B cell (primary cell): ENCODE results near the gene TEC. TPM values are rescaled to one million over a fixed set of nuclear protein-coding genes. Genes with fewer than 3 reads are reported as not detected.

Experiments used
- ATAC-seq: fragments of 200-7000 bp; cut with Tn5 transposase; one replicate; pipeline ENCODE4 v1.10.0; 2021; ENCODE audit warnings: low read depth, mild to moderate bottlenecking, moderate number of reproducible peaks, moderate library complexity
- CTCF ChIA-PET: fragments of 350-600 bp; sonication (Branson Sonifier 250); formaldehyde crosslinking; loops from one replicate; lab custom pipeline; 2021; ENCODE audit warnings: antibody characterized with exemption, inconsistent platforms; lab: Charles Lee
- POLR2A ChIA-PET: fragments of 350-600 bp; sonication (Branson Sonifier 250); formaldehyde crosslinking; loops from one replicate; lab custom pipeline; 2021; ENCODE audit warnings: antibody characterized with exemption; lab: Charles Lee
- DNase-seq: peaks from one replicate; pipeline ENCODE4 v3.0.0; 2013
- H2AFZ ChIP-seq: 2 replicates; pipeline ENCODE4 v1.6.1; 2012; ENCODE audit warnings: mild to moderate bottlenecking, low read depth, low read length; ENCODE audit not compliant: insufficient read depth, poor library complexity, severe bottlenecking
- H3K27ac ChIP-seq, 2 donors: 1 replicate in 1 of 2; 2 replicates in 1 of 2; pipeline ENCODE4 v1.5.1; 2012 to 2013; ENCODE audit warnings: low read length in 2 of 2, mild to moderate bottlenecking in 2 of 2, moderate library complexity in 1 of 2
- H3K27me3 ChIP-seq, 4 experiments: fragments of 200-600 bp in 1 of 4; sonication (generic) in 1 of 4; replicated peaks in 1 of 4; 1 replicate in 2 of 4; 2 replicates in 2 of 4; pipeline versions ENCODE4 v1.6.1 to v1.7.0; 2013 to 2016; ENCODE audit warnings: low read length in 3 of 4, mild to moderate bottlenecking in 2 of 4, mixed read lengths in 1 of 4, moderate library complexity in 1 of 4; ENCODE audit not compliant: insufficient read depth in 4 of 4, control insufficient read depth in 3 of 4; ENCODE audit errors: control extremely low read depth in 1 of 4
- H3K36me3 ChIP-seq, 2 experiments: replicated peaks in 1 of 2; 1 replicate in 1 of 2; 2 replicates in 1 of 2; pipeline versions ENCODE4 v1.6.1 to v1.7.1; 2013; ENCODE audit warnings: low read length in 1 of 2; ENCODE audit not compliant: insufficient read depth in 2 of 2, control insufficient read depth in 1 of 2; ENCODE audit errors: control extremely low read depth in 1 of 2, extremely low read depth in 1 of 2
- H3K4me1 ChIP-seq, 2 donors: fragments of 200-600 bp in 1 of 2; sonication (generic) in 1 of 2; 1 replicate in 1 of 2; 2 replicates in 1 of 2; pipeline versions ENCODE4 v1.5.1 to v1.6.1; 2013 to 2017; ENCODE audit warnings: low read length in 2 of 2; ENCODE audit not compliant: control insufficient read depth in 2 of 2, insufficient read depth in 2 of 2
- H3K4me2 ChIP-seq: replicated peaks from 2 replicates; pipeline ENCODE3; 2012; ENCODE audit warnings: mild to moderate bottlenecking, low read depth, low read length; ENCODE audit not compliant: poor library complexity, severe bottlenecking
- H3K4me3 ChIP-seq, 5 experiments: fragments of 200-600 bp in 1 of 5; sonication (generic) in 1 of 5; 1 replicate in 3 of 5; 2 replicates in 2 of 5; pipeline versions ENCODE4 v1.5.1 to v1.7.0; 2011 to 2016; ENCODE audit warnings: low read length in 4 of 5, mild to moderate bottlenecking in 4 of 5, low read depth in 2 of 5, control low read depth in 1 of 5, moderate library complexity in 1 of 5; ENCODE audit not compliant: insufficient read depth in 1 of 5; ENCODE audit errors: control extremely low read depth in 1 of 5, extremely low read depth in 1 of 5
- H3K79me2 ChIP-seq: fragments of 200-600 bp; sonication (generic); one replicate; pipeline ENCODE4 v1.6.0; 2016; ENCODE audit warnings: low read length; ENCODE audit not compliant: control insufficient read depth, insufficient read depth
- H3K9ac ChIP-seq: fragments of 200-600 bp; sonication (generic); 2 replicates; pipeline ENCODE4 v1.6.1; 2017; ENCODE audit warnings: mild to moderate bottlenecking, low read length, moderate library complexity
- H3K9me3 ChIP-seq, 3 donors: one replicate each; pipeline versions ENCODE4 v1.6.1 to v1.7.1; 2013; ENCODE audit warnings: low read length in 2 of 3; ENCODE audit not compliant: control insufficient read depth in 2 of 3, insufficient read depth in 1 of 3; ENCODE audit errors: control extremely low read depth in 1 of 3
- H4K20me1 ChIP-seq: 2 replicates; pipeline ENCODE4 v1.6.0; 2012; ENCODE audit warnings: mild to moderate bottlenecking, low read length; ENCODE audit not compliant: insufficient read depth, control insufficient read depth, poor library complexity, severe bottlenecking
- H3K27ac Mint-ChIP-seq: one replicate; pipeline ENCODE4 v1.8.0; 2021; ENCODE audit warnings: mixed read lengths
- H3K27me3 Mint-ChIP-seq: one replicate; pipeline ENCODE4 v1.8.0; 2021; ENCODE audit warnings: mixed read lengths
- H3K4me1 Mint-ChIP-seq: one replicate; pipeline ENCODE4 v1.8.0; 2021; ENCODE audit warnings: mixed read lengths
- H3K4me3 Mint-ChIP-seq: one replicate; pipeline ENCODE4 v1.8.0; 2021; ENCODE audit warnings: mixed read lengths
- H3K9me3 Mint-ChIP-seq: one replicate; pipeline ENCODE4 v1.8.0; 2022; ENCODE audit warnings: mixed read lengths; ENCODE audit not compliant: insufficient read depth
- CTCF ChIP-seq: fragments of 200-600 bp; IDR thresholded peaks from one replicate; pipeline ENCODE4 v1.8.0; 2022; ENCODE audit warnings: antibody characterized with exemption, mild to moderate bottlenecking
- EZH2 ChIP-seq: IDR thresholded peaks from 2 replicates; pipeline ENCODE4 v1.6.1; 2012; ENCODE audit warnings: borderline replicate concordance, low read depth, mild to moderate bottlenecking, moderate library complexity, low read length; ENCODE audit not compliant: insufficient read depth, poor library complexity, severe bottlenecking
- WGBS: methylation state at CpG from one replicate; pipeline ENCODE4 v1.1.5; 2013; ENCODE audit warnings: missing lambda C conversion rate; ENCODE audit not compliant: insufficient coverage; 5-methylcytosine and 5-hydroxymethylcytosine counted together
- intact Hi-C: fragments of 100-400 bp; cut with micrococcal nuclease; formaldehyde crosslinking; loops from one replicate; pipeline ENCODE4 v1.10.0; 2022
- polyA plus RNA-seq: library from polyadenylated mRNA; depleted of rRNA; stranded (reverse); fragments of >200 nt; gene quantifications from 2 replicates; pipeline ENCODE4 v1.2.3, GENCODE V29; 2012
- total RNA-seq, 2 donors: library from RNA; stranded (reverse); fragments of 120-200 nt in 1 of 2; gene quantifications; 1 replicate in 1 of 2; 2 replicates in 1 of 2; pipeline versions ENCODE4 v1.2.3 to v1.2.4, GENCODE V29; 2013 to 2022

Gene TEC
- total and polyA plus RNA-seq, 2 donors (not counting 1 experiment from before 2014, with no cell fraction given), result 2.0 to 8.3 TPM

GRCh38 chr4:48262926-48263325 lies 6.7 kb downstream of the TEC start:
- no peak overlapping the region for H3K27ac Mint-ChIP-seq
- H3K4me1 Mint-ChIP-seq, result peaks cover 30% of the 10 kb centered on the region
- H3K79me2 ChIP-seq, result peaks cover 86% of the 10 kb centered on the region
- intact Hi-C loops, result no loop called here
- TF ChIP-seq CTCF, result no peak
- no peak for TF ChIP-seq EZH2
- H3K27me3 ChIP-seq, result no peaks in the 10 kb centered on the region
- H3K9ac ChIP-seq, result no peak overlapping the region
- no peak overlapping the region for H2AFZ ChIP-seq
- ATAC-seq (no peak), DNase-seq (no peak)
- CTCF ChIA-PET, result no interaction called here
- peaks cover 5 to 11% of the 10 kb centered on the region in 2 donors for H3K4me1 ChIP-seq
- peaks cover 5% of the 10 kb centered on the region for H4K20me1 ChIP-seq
- 53% methylated on average over 3 of the region's 3 CpGs for WGBS
- H3K27ac ChIP-seq, result no peak overlapping the region
- no peaks in the 10 kb centered on the region for H3K27me3 Mint-ChIP-seq
- H3K4me3 Mint-ChIP-seq, result no peak overlapping the region
- no peaks in the 10 kb centered on the region for H3K9me3 ChIP-seq
- POLR2A ChIA-PET, result no interaction called here
- no peaks in the 10 kb centered on the region for H3K36me3 ChIP-seq
- no peak overlapping the region for H3K4me2 ChIP-seq
- H3K9me3 Mint-ChIP-seq, result no peaks in the 10 kb centered on the region
- H3K4me3 ChIP-seq, result no peak overlapping the region

GRCh38 chr4:48262484-48262883 lies 7.2 kb downstream of the TEC start:
- peaks cover 81% of the 10 kb centered on the region for H3K79me2 ChIP-seq

More at GRCh38 chr4:48262484-48262883, 7.2 kb downstream of the TEC start:
- ChIA-PET POLR2A (no interaction called here), CTCF (no interaction called here)
- Histone ChIP-seq H3K9ac (no peak overlapping the region), H3K4me3 (no peak overlapping the region), H3K27ac (no peak overlapping the region), H3K4me1 (peaks cover 5 to 11% of the 10 kb centered on the region in 2 donors), H3K9me3 (no peaks in the 10 kb centered on the region), H2AFZ (no peak overlapping the region), H3K4me2 (no peak overlapping the region), H4K20me1 (peaks cover 5% of the 10 kb centered on the region), H3K27me3 (no peaks in the 10 kb centered on the region), H3K36me3 (no peaks in the 10 kb centered on the region)
- H3K27ac Mint-ChIP-seq, result no peak overlapping the region
- H3K4me3 Mint-ChIP-seq, result no peak overlapping the region
- TF ChIP-seq CTCF (no peak), EZH2 (no peak)
- WGBS, result no CpG with 5 or more reads among the region's 2 CpGs
- H3K27me3 Mint-ChIP-seq, result no peaks in the 10 kb centered on the region
- peaks cover 28% of the 10 kb centered on the region for H3K4me1 Mint-ChIP-seq
- no peak for ATAC-seq
- no peaks in the 10 kb centered on the region for H3K9me3 Mint-ChIP-seq
- no peak for DNase-seq
- intact Hi-C loops, result no loop called here
